ENCODE results near the gene LHFPL6.

DNA sequence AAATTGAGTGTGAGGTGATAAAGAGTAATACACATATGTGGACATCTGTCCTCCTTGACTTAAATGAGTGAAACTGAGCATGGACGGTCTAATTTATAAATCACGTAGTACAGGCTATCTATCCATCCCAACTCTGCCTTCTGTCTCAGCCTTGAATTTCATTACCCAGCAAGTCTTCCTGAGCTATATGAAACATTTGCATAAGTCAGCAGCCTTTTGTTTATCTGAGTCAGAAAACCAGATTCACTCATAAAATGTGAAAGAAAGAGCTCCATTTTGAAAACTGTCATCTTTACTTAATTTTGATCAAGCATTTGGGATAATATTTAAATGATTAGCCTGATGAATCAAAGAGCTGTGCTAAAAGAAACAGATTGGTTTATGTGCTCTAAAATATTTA is 197.9 kb downstream of the LHFPL6 start:
- TF ChIP-seq, protein P1, sequence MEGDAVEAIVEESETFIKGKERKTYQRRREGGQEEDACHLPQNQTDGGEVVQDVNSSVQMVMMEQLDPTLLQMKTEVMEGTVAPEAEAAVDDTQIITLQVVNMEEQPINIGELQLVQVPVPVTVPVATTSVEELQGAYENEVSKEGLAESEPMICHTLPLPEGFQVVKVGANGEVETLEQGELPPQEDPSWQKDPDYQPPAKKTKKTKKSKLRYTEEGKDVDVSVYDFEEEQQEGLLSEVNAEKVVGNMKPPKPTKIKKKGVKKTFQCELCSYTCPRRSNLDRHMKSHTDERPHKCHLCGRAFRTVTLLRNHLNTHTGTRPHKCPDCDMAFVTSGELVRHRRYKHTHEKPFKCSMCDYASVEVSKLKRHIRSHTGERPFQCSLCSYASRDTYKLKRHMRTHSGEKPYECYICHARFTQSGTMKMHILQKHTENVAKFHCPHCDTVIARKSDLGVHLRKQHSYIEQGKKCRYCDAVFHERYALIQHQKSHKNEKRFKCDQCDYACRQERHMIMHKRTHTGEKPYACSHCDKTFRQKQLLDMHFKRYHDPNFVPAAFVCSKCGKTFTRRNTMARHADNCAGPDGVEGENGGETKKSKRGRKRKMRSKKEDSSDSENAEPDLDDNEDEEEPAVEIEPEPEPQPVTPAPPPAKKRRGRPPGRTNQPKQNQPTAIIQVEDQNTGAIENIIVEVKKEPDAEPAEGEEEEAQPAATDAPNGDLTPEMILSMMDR (conservative IDR thresholded peaks at IDR 0.05) = no peak
- TF ChIP-seq EZH2 (IDR thresholded peaks at IDR 0.05; ENCODE audit: low read depth) = no peak

All from PC-9 (cell line).